ENCODE results near the gene HDAC4. TPM values are rescaled to one million over a fixed set of nuclear protein-coding genes. Genes with fewer than 3 reads are reported as not detected.

HDAC4 gene
- total RNA-seq, 1 experiment from 2014 or later: 40.1 TPM

DNA sequence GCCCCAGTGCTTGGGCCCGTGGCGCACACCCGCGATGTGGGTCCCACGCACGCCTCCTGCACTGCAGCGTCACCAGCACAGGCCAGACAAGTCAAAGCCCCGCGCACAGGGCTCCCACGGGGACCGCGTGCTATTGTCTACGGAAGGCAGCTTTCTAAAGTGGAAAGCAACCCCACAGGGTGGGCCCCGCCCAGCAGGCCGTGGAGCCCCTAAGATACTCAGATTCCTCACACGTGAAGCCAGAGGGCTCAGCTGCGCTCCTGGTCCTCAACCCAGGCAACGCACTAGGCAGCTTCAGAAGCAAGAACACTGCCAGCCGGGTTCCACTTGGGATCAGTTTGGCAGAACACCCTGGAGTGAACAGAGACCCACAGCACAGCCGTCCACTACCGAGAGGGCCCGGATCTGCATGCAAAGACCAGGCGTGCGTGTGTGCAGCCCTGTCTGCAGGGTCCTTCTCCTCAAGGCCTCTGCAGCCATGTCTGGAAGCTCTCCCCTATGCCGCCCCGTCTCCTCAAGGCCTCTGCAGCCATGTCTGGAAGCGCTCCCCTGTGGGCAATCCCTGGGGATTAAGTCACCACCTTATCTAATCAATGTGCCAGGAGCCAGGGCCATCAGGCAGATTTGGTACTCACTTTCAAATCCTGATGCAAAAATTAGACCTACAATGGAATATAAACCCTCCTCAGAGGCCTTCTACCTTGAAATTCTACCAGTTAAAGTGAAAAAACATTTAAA lies 231.3 kb downstream of the HDAC4 start:
- no peaks in the 10 kb centered on the region for H3K36me3 ChIP-seq (ENCODE audit: control insufficient read depth, insufficient read depth, low read length)
- ATAC-seq (no peak), DNase-seq (ENCODE audit: low read depth, low spot score) (no peak)
- H3K9me3 ChIP-seq (ENCODE audit: control insufficient read depth, insufficient read depth, low read depth, low read length): peaks cover 22% of the 10 kb centered on the region
- no peak overlapping the region for H3K27ac ChIP-seq (ENCODE audit: low read length)
- ChIA-PET CTCF (no interaction called here), POLR2A (no interaction called here)
- in situ Hi-C loops (cut with HindIII; ENCODE audit: low pct_unique_long_range_greater_than_20kb, low sequenced_read_pairs): no loop called here
- no peaks in the 10 kb centered on the region for H3K4me1 ChIP-seq (ENCODE audit: control insufficient read depth, insufficient read depth, low read length)
- TF ChIP-seq POLR2AphosphoS5 (IDR thresholded peaks at IDR 0.05; ENCODE audit: low read depth, low read length): no peak
- TF ChIP-seq REST (IDR thresholded peaks at IDR 0.05; ENCODE audit: insufficient read depth in 1 of 2, low read depth in 2 of 2, low read length in 1 of 2): no peak
- TF ChIP-seq TCF7L2 (IDR thresholded peaks at IDR 0.05; ENCODE audit: low read depth, low read length): no peak
- TF ChIP-seq CTCF (IDR thresholded peaks at IDR 0.05): no peak
- H3K4me3 ChIP-seq (ENCODE audit: low read depth in 2 of 2, low read length in 2 of 2): no peak overlapping the region
- intact Hi-C loops (cut with micrococcal nuclease; ENCODE audit: unreplicated experiment): no loop called here
- no peaks in the 10 kb centered on the region for H3K27me3 ChIP-seq (ENCODE audit: control insufficient read depth, insufficient read depth, low read length)
- no TSS peak for BruUV-seq (replicated peaks)

DNA sequence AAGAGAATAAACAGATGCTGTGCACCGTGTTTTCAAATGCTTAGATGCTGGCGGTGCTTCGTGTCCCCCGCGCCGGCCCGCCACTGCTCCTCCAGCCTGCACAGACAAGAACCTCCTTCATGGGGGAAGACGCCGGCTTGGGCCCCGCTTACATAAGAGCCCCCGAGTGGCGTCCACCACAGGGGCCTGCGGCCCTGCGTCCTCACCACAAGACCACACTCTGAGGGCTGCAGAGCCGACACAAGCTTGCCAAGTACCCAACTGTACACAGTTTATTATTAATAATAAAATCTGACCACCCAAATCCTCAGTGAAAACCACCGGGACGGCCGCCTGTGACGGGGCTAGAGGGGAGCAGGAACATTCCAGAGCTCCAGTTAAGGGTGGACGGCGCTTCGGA lies 232.2 kb downstream of the HDAC4 start:
- POLR2A ChIA-PET: no interaction called here
- no peaks in the 10 kb centered on the region for H3K27me3 ChIP-seq (ENCODE audit: control insufficient read depth, insufficient read depth, low read length)
- ATAC-seq (no peak), DNase-seq (ENCODE audit: low read depth, low spot score) (no peak)
- no peaks in the 10 kb centered on the region for H3K4me1 ChIP-seq (ENCODE audit: control insufficient read depth, insufficient read depth, low read length)
- H3K9me3 ChIP-seq (ENCODE audit: control insufficient read depth, insufficient read depth, low read depth, low read length): peaks cover 18% of the 10 kb centered on the region
- H3K27ac ChIP-seq (ENCODE audit: low read length): no peak overlapping the region
- no peak overlapping the region for H3K4me3 ChIP-seq (ENCODE audit: low read depth in 2 of 2, low read length in 2 of 2)
- H3K36me3 ChIP-seq (ENCODE audit: control insufficient read depth, insufficient read depth, low read length): no peaks in the 10 kb centered on the region
- BruUV-seq (replicated peaks): no TSS peak
- in situ Hi-C loops (cut with HindIII; ENCODE audit: low pct_unique_long_range_greater_than_20kb, low sequenced_read_pairs): no loop called here
- CTCF ChIA-PET: no interaction called here
- intact Hi-C loops (cut with micrococcal nuclease; ENCODE audit: unreplicated experiment): no loop called here
- no peak for TF ChIP-seq CTCF (IDR thresholded peaks at IDR 0.05)
- no peak for TF ChIP-seq REST (IDR thresholded peaks at IDR 0.05; ENCODE audit: insufficient read depth in 1 of 2, low read depth in 2 of 2, low read length in 1 of 2)
- TF ChIP-seq POLR2AphosphoS5 (IDR thresholded peaks at IDR 0.05; ENCODE audit: low read depth, low read length): no peak
- no peak for TF ChIP-seq SIN3A (IDR thresholded peaks at IDR 0.05; ENCODE audit: borderline replicate concordance, insufficient read depth, low read depth, low read length)
- no peak for TF ChIP-seq TCF7L2 (IDR thresholded peaks at IDR 0.05; ENCODE audit: low read depth, low read length)
